Hair follicular keratinocyte (primary cell): ENCODE results near the gene TCF21. TPM values are rescaled to one million over a fixed set of nuclear protein-coding genes. Genes with fewer than 3 reads are reported as not detected.

Experiments used
- total RNA-seq: library from RNA; depleted of rRNA; stranded (reverse); fragments of >200 nt; gene quantifications from 2 replicates; pipeline ENCODE4 v1.2.3, GENCODE V29; 2015

Gene TCF21
- not detected in 2 replicates for total RNA-seq

GRCh38 chr6:133888929-133889556 lies at the start of gene TCF21:
TSS of gene TCF21 (plus strand) at chr6:133889113. CDS start at chr6:133889398, 285 bp downstream.

Other genes starting within 250 kb of the TCF21 start
- gene TBPL1, start 64.1 kb downstream of the TCF21 start, total RNA-seq = 20.1 and 22.2 TPM in 2 replicates
- 0.15 and 0.78 TPM in 2 replicates for gene SLC2A12, start 163.5 kb downstream of the TCF21 start, total RNA-seq